Measurements from ENCODE around the gene ADGRG3.

GRCh38 chr16:57639172-57639887, 28.8 kb upstream of the ADGRG3 start:
- TF ChIP-seq CTCF (IDR thresholded peaks at IDR 0.05): no peak
- TF ChIP-seq EZH2 (IDR thresholded peaks at IDR 0.05; ENCODE audit: borderline replicate concordance, insufficient read depth, low read depth, low read length, poor library complexity, severe bottlenecking): no peak
